ENCODE data around the gene MICALL2. TPM values are rescaled to one million over a fixed set of nuclear protein-coding genes. Genes with fewer than 3 reads are reported as not detected.
A peak's percentile ranks its signal among the peaks of the same experiment; 100 is the strongest.

Gene MICALL2
- polyA plus RNA-seq, 1 donor from 2014 or later: 12.8 TPM

DNA sequence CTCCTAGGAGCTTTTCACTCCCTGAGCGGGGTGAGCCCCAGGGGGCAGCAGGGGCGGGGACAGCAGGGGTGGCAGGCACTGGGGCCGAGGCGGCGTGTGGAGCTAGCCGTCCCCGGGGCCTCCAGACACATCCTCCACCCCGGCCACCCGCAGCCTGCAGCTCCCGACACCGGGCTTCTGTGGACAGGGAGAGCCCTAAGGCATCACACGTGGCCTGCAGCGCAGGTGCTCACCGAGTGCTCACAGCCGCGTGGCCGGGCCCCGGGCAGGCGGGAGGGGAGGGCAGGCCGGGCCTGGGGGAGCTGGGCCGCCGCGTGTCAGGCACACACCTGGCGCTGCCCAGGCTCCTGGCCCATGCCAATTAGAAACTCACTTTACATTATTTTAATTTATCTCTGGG, 51.4 kb downstream of the MICALL2 start (continued):
- TF ChIP-seq TAF1 (IDR thresholded peaks at IDR 0.05; ENCODE audit: low read depth) (no peak), POLR2AphosphoS5 (IDR thresholded peaks at IDR 0.05) (no peak), EP300 (conservative IDR thresholded peaks at IDR 0.05; ENCODE audit: poor library complexity, severe bottlenecking) (no peak)

DNA sequence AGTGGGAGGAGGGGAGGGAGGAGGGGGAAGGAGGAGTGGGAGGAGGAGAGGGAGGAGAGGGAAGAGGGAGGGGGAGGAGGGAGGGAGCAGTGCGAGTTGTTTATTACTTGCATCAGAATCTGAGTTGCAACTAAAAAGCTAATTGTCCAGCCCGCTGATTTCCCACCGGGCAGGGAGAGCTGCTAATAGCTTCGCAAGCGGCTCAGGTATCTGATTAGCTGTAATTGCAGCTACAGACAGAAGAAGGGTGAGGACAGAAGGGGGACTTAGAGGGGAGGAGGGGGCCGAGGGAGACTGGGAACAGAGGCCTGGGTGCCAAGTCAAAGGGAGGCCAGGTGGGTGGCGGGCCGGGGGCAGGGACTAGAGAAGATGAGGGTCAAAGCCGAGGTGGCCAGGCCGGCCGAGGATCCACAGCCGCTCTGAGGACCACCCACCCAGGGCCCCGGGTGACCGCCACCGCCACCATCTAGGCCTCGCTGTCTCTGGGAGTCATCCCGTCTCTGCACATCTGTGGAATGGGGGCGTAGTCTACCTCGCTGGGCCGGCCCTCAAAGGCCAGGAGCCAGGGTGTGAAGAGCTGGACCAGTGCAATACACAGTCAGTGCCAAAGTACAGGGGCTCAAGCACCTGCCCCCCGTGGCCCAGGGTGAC, 54.2 kb downstream of the MICALL2 start:
- no peaks in the 10 kb centered on the region for H4K20me1 ChIP-seq (ENCODE audit: insufficient read depth)
- no peak for TF ChIP-seq SMC3 (conservative IDR thresholded peaks at IDR 0.05; ENCODE audit: poor library complexity)
- no peak for TF ChIP-seq RAD21 (conservative IDR thresholded peaks at IDR 0.05)

DNA sequence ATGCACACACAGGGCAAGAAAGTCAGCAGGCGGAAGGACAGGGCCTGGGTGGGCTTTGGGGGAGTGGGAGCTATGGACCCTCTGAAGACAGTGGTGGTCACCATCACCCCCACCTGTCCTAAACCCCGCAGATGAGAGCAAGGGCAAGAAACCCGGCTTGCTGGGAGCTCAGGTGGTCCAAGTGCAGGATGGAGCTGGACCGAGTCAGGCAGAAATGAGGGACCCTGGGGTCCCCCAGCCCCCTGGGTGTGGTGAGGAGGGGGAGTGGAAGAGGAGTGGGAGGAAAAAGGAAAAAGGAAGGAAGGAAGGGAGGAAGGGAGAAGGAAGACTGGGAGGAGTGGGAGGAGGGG, 54.8 kb downstream of the MICALL2 start:
- Histone ChIP-seq H3F3A (ENCODE audit: insufficient read depth, low read length, poor library complexity, severe bottlenecking) (no peaks in the 10 kb centered on the region), H3K4me2 (ENCODE audit: low read length) (peak overlapping the region; percentile 33), H3K27ac (ENCODE audit: low read length) (peak overlapping the region; percentile 28), H3K9me3 (ENCODE audit: low read length) (no peaks in the 10 kb centered on the region), H3K4me3 (ENCODE audit: low read length) (peak overlapping the region; percentile 53), H4K20me1 (ENCODE audit: insufficient read depth) (no peaks in the 10 kb centered on the region), H3K27me3 (ENCODE audit: insufficient read depth, low read depth, low read length) (no peaks in the 10 kb centered on the region), H2AFZ (ENCODE audit: low read depth, low read length) (peak overlapping the region; percentile 30), H3K9ac (ENCODE audit: low read length) (peak overlapping the region; percentile 52), H3K9me2 (ENCODE audit: insufficient read depth, low read length) (no peaks in the 10 kb centered on the region), H3K36me3 (ENCODE audit: insufficient read depth, low read length) (no peaks in the 10 kb centered on the region), H3K79me2 (replicated peaks; ENCODE audit: insufficient read depth, low read length) (no peaks in the 10 kb centered on the region)
- TF ChIP-seq SMC3 (conservative IDR thresholded peaks at IDR 0.05; ENCODE audit: poor library complexity): no peak
- no peak for TF ChIP-seq MXI1 (conservative IDR thresholded peaks at IDR 0.05; ENCODE audit: poor library complexity, severe bottlenecking)
- no peak for TF ChIP-seq EZH2 (IDR thresholded peaks at IDR 0.05; ENCODE audit: borderline replicate concordance, insufficient read depth, low read length, poor library complexity, severe bottlenecking)
- TF ChIP-seq EP300 (conservative IDR thresholded peaks at IDR 0.05; ENCODE audit: poor library complexity, severe bottlenecking): no peak
- TF ChIP-seq RAD21 (conservative IDR thresholded peaks at IDR 0.05): no peak
- no peak for TF ChIP-seq POLR2AphosphoS5 (IDR thresholded peaks at IDR 0.05)
- no peak for TF ChIP-seq TAF1 (IDR thresholded peaks at IDR 0.05; ENCODE audit: low read depth)
- TF ChIP-seq, protein P1, sequence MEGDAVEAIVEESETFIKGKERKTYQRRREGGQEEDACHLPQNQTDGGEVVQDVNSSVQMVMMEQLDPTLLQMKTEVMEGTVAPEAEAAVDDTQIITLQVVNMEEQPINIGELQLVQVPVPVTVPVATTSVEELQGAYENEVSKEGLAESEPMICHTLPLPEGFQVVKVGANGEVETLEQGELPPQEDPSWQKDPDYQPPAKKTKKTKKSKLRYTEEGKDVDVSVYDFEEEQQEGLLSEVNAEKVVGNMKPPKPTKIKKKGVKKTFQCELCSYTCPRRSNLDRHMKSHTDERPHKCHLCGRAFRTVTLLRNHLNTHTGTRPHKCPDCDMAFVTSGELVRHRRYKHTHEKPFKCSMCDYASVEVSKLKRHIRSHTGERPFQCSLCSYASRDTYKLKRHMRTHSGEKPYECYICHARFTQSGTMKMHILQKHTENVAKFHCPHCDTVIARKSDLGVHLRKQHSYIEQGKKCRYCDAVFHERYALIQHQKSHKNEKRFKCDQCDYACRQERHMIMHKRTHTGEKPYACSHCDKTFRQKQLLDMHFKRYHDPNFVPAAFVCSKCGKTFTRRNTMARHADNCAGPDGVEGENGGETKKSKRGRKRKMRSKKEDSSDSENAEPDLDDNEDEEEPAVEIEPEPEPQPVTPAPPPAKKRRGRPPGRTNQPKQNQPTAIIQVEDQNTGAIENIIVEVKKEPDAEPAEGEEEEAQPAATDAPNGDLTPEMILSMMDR (IDR thresholded peaks at IDR 0.05; ENCODE audit: poor library complexity, severe bottlenecking): no peak
- TF ChIP-seq, protein P2, sequence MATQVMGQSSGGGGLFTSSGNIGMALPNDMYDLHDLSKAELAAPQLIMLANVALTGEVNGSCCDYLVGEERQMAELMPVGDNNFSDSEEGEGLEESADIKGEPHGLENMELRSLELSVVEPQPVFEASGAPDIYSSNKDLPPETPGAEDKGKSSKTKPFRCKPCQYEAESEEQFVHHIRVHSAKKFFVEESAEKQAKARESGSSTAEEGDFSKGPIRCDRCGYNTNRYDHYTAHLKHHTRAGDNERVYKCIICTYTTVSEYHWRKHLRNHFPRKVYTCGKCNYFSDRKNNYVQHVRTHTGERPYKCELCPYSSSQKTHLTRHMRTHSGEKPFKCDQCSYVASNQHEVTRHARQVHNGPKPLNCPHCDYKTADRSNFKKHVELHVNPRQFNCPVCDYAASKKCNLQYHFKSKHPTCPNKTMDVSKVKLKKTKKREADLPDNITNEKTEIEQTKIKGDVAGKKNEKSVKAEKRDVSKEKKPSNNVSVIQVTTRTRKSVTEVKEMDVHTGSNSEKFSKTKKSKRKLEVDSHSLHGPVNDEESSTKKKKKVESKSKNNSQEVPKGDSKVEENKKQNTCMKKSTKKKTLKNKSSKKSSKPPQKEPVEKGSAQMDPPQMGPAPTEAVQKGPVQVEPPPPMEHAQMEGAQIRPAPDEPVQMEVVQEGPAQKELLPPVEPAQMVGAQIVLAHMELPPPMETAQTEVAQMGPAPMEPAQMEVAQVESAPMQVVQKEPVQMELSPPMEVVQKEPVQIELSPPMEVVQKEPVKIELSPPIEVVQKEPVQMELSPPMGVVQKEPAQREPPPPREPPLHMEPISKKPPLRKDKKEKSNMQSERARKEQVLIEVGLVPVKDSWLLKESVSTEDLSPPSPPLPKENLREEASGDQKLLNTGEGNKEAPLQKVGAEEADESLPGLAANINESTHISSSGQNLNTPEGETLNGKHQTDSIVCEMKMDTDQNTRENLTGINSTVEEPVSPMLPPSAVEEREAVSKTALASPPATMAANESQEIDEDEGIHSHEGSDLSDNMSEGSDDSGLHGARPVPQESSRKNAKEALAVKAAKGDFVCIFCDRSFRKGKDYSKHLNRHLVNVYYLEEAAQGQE (IDR thresholded peaks at IDR 0.05; ENCODE audit: borderline replicate concordance): no peak

More for the DNA sequence above, 54.2 kb downstream of the MICALL2 start:
- Histone ChIP-seq H3K4me2 (ENCODE audit: low read length) (no peak overlapping the region), H3K27me3 (ENCODE audit: insufficient read depth, low read depth, low read length) (no peaks in the 10 kb centered on the region), H2AFZ (ENCODE audit: low read depth, low read length) (no peak overlapping the region), H3K27ac (ENCODE audit: low read length) (no peak overlapping the region), H3K9me3 (ENCODE audit: low read length) (no peaks in the 10 kb centered on the region), H3K9ac (ENCODE audit: low read length) (no peak overlapping the region), H3K9me2 (ENCODE audit: insufficient read depth, low read length) (no peaks in the 10 kb centered on the region), H3K36me3 (ENCODE audit: insufficient read depth, low read length) (no peaks in the 10 kb centered on the region), H3F3A (ENCODE audit: insufficient read depth, low read length, poor library complexity, severe bottlenecking) (no peaks in the 10 kb centered on the region), H3K79me2 (replicated peaks; ENCODE audit: insufficient read depth, low read length) (no peaks in the 10 kb centered on the region), H3K4me3 (ENCODE audit: low read length) (no peak overlapping the region)

All from neural cell (in vitro differentiated cells).